Small intestine (tissue), 7 donors: Measurements from ENCODE around the gene DCAF11. TPM values are rescaled to one million over a fixed set of nuclear protein-coding genes. Genes with fewer than 3 reads are reported as not detected.
A peak's percentile ranks its signal among the peaks of the same experiment; 100 is the strongest.

Experiments
- DNase-seq, 2 donors: peaks; one replicate each; pipeline versions ENCODE4 v3.0.0 to v3.0.0-alpha.2; 2013
- FAIRE-seq: peaks from 2 replicates; lab custom pipeline; 2012; peaks lifted over from hg19 to GRCh38; lab: Jason Lieb, UNC
- H3K27ac ChIP-seq, 3 donors: one replicate each; pipeline ENCODE4 v1.5.1; 2013; ENCODE audit warnings: low read length in 2 of 3, mild to moderate bottlenecking in 2 of 3, control low read depth in 1 of 3, inconsistent platforms in 1 of 3, low read depth in 1 of 3, moderate library complexity in 1 of 3
- H3K27me3 ChIP-seq, 3 donors: one replicate each; pipeline ENCODE4 v1.6.1; 2013; ENCODE audit warnings: low read length in 3 of 3, inconsistent platforms in 1 of 3; ENCODE audit not compliant: control insufficient read depth in 3 of 3, insufficient read depth in 3 of 3
- H3K36me3 ChIP-seq, 3 donors: one replicate each; pipeline ENCODE4 v1.6.1; 2013; ENCODE audit warnings: low read length in 3 of 3, inconsistent platforms in 1 of 3, low read depth in 1 of 3, mild to moderate bottlenecking in 1 of 3, moderate library complexity in 1 of 3; ENCODE audit not compliant: control insufficient read depth in 3 of 3, insufficient read depth in 2 of 3
- H3K4me1 ChIP-seq, 3 donors: one replicate each; pipeline ENCODE4 v1.6.1; 2013; ENCODE audit warnings: low read length in 2 of 3, inconsistent platforms in 1 of 3, low read depth in 1 of 3, mild to moderate bottlenecking in 1 of 3, moderate library complexity in 1 of 3; ENCODE audit not compliant: control insufficient read depth in 3 of 3, insufficient read depth in 2 of 3
- H3K4me3 ChIP-seq, 3 donors: one replicate each; pipeline ENCODE4 v1.5.1; 2013; ENCODE audit warnings: low read length in 3 of 3, control low read depth in 1 of 3, inconsistent platforms in 1 of 3, low read depth in 1 of 3, mild to moderate bottlenecking in 1 of 3, moderate library complexity in 1 of 3
- H3K9me3 ChIP-seq, 2 donors: one replicate each; pipeline ENCODE4 v1.6.1; 2013; ENCODE audit warnings: low read depth in 1 of 2, low read length in 1 of 2; ENCODE audit not compliant: control insufficient read depth in 2 of 2, insufficient read depth in 1 of 2
- WGBS, 3 donors: extraction: QIAGEN DNeasy Blood & Tissue Kit; methylation state at CpG; one replicate each; pipeline ENCODE4 v1.1.7; 2013; 5-methylcytosine and 5-hydroxymethylcytosine counted together
- polyA plus RNA-seq, 4 donors: library from polyadenylated mRNA; stranded (reverse) in 3 of 4; unstranded in 1 of 4; fragments of 200-250 nt in 3 of 4; fragments of 120-200 nt in 1 of 4; gene quantifications; one replicate each; pipeline versions ENCODE4 v1.2.1 to v1.2.3, GENCODE V29; 2013
- donor health status: healthy with polysubstance abuse.
- donor health status: control.
- donor health status: control.
- donor health status: Bipolar disorder and iron deficiency.
- donor health status: healthy.

Gene DCAF11
- polyA plus RNA-seq, 4 donors = 72.1 to 122 (median 93.3) TPM

DNA sequence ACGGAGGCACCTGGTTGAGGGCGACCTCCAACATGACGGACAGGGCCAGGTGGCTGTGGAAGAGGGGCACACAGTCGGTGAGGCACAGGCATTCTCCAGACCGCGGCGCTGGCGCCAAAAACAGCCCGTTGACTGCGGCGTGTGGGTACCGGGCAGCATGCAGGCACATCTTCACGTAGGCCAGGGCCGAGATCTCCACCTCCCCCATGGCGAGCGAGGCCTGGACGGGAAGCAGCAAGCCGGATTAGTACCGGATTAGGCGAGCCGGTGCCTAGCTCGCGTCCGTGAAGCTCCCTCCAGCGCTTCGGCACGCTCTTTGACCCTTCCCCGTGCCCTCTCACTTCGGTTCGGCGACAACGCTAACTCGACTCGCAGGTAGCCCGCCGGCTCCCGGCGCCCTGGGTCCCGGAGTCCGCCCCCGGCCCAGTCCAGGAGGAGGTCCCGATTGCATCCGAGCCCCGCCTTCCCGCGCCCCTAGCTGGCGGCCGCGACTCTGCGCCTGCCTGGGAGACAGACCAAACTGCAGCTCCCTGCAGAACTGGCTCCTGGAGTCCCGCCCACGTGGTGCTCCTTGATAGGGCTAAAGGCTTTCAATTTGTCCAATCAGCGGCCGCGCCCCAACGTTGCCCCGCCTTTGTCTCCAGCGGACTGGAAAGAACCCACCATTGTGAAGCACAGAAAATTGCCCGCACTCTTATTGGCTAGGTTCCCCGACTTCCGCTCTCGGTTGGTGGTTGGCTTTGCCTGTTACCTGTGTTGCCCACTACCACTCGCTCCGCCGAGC, 26.7 kb downstream of the DCAF11 start, which contains the start of gene EMC9:
EMC9 (minus strand) TSS at position 495 of the 784 bp plus-strand sequence; CDS start at position 208, 287 bp downstream.
- WGBS, 3 donors = 0% methylated on average over 60 to 65 of the region's 65 CpGs
- FAIRE-seq (no peak), DNase-seq (peak; percentile 100)
- H3K4me3 ChIP-seq = peak within 1 kb of the TSS; percentile 70 to 86 (median 81)
- H3K27me3 ChIP-seq = no peaks in the 10 kb centered on the region
- peaks cover 9 to 44% (median 10%) of the 10 kb centered on the region in 3 donors for H3K36me3 ChIP-seq
- H3K4me1 ChIP-seq = peaks cover 12 to 69% (median 28%) of the 10 kb centered on the region in 3 donors
- no peaks in the 10 kb centered on the region for H3K9me3 ChIP-seq
- peak within 1 kb of the TSS; percentile 90 to 96 (median 90) for H3K27ac ChIP-seq

DNA sequence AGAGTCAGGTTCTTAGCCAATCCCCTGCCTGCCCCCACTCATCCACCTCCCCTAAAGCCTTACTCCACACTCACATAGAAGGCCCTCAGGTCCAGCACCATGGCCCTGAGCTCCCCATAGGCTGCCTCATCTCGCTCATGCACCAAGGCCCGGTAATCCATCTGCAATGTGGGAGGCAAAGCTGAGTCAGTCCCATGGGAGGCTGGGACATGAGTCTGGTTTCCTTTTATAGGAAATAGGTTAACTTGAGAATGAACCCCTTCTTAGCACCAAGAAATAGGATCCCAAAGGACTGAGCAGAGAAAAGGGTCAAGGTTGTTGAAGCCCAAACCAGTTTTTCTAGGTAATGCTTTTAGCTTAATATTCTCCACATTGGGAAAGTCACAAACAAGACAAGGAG, 28.9 kb downstream of the DCAF11 start:
- H3K9me3 ChIP-seq = no peaks in the 10 kb centered on the region
- FAIRE-seq (no peak), DNase-seq (no peak)
- peak overlapping the region in 1 of 3 donors; percentile 59 for H3K27ac ChIP-seq
- WGBS, 3 donors = 86 to 98% (median 90%) methylated on average over 2 of the region's 2 CpGs
- peaks cover 5 to 22% (median 9%) of the 10 kb centered on the region in 3 donors for H3K36me3 ChIP-seq
- H3K27me3 ChIP-seq = no peaks in the 10 kb centered on the region
- H3K4me1 ChIP-seq = peaks cover 15 to 57% (median 22%) of the 10 kb centered on the region in 3 donors
- H3K4me3 ChIP-seq = no peak overlapping the region

DNA sequence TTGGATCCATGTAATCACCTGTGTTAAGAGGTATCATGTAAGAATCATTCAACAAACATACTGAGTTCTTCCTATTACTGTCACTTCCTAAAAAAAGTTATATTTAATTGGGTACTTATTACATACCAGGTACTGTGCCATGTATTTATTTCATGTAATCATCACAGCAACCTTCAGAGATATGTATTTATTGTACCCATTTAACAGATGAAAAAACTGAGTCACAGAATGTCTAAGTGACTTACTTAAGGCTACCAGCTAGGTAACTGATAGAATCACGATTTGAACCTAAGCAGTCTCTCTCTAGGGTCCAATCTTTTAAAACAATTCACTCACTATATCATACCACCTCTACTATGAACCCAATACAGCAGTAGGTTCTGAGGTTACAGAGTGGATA, 29.9 kb downstream of the DCAF11 start:
- Histone ChIP-seq H3K36me3 (peaks cover 5 to 21% (median 5%) of the 10 kb centered on the region in 3 donors), H3K4me3 (no peak overlapping the region), H3K4me1 (peaks cover 10 to 49% (median 17%) of the 10 kb centered on the region in 3 donors), H3K27me3 (no peaks in the 10 kb centered on the region), H3K9me3 (no peaks in the 10 kb centered on the region), H3K27ac (no peak overlapping the region)
- 55 to 91% (median 76%) methylated on average over 1 of the region's 1 CpG for WGBS, 3 donors
- DNase-seq = no peak
- no peak for FAIRE-seq

DNA sequence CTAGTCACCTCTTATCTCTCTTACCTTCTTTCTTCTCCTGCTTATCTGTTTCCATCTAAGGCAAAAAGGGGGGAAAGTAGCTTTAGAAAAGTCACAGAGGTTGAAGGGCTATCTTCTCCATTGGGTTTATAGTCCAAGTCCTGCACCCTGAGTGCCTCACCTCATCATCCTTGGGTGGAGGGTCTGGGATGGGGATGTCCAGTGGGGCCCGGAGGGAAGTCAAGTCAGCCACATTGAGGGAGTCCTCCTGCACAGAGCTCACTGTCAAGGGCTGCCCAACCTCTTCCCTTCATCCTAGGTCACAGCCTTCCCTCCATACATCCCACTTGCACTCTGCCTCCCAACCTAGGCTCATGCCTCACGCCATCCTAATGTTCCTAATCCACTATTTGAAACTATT, 30.6 kb downstream of the DCAF11 start:
- Histone ChIP-seq H3K27me3 (no peaks in the 10 kb centered on the region), H3K27ac (peak overlapping the region; percentile 89 to 95 (median 89)), H3K4me1 (peaks cover 8 to 46% (median 16%) of the 10 kb centered on the region in 3 donors), H3K36me3 (peaks cover 5 to 24% (median 5%) of the 10 kb centered on the region in 3 donors), H3K9me3 (no peaks in the 10 kb centered on the region), H3K4me3 (peak overlapping the region in 2 of 3 donors; percentile 73 to 94)
- no peak for FAIRE-seq
- WGBS, 3 donors = 62 to 77% (median 77%) methylated on average over 2 of the region's 2 CpGs
- DNase-seq = no peak

DNA sequence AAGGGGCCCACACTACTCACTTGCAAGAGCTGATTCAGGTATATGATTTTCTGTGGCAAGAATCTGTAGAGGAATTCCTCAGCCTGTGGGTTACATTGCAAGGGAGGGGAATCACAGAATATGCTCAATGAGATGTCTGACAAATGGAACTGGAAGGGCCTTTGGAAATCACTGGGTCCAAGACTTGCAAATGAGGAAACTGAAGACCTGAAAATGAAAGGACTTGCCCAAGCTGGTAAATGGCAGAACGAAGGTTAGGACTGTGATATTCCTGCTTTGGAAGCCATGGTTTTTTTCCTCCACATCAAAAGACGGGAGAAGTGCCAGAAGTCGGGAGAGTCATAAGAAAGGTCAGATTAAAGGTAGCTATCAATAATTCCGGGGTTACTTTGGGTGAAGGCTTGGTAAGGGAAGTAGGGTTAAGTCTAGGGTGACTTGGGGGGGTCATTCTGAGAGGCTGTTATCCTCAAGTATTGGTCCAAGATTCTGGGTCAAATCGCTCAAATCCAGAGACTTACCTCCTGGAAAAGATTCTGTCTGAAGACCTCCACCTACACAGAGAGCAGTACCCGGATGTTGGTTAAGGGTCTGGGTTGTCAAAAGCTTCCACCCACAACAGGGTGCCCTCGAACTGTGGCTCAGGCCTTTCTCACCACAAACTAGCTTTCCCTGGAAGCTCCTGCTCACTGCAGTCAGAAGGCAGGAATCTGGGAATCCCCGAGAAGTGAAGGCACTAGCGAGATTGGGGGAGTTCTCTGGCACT, 31.3 kb downstream of the DCAF11 start:
- H3K9me3 ChIP-seq = no peaks in the 10 kb centered on the region
- DNase-seq = peak in 1 of 2 donors; percentile 77
- no peak for FAIRE-seq
- peak overlapping the region; percentile 42 to 94 (median 73) for H3K4me3 ChIP-seq
- WGBS, 3 donors = 1 to 9% (median 4%) methylated on average over 9 of the region's 9 CpGs
- H3K4me1 ChIP-seq = peaks cover 8 to 46% (median 16%) of the 10 kb centered on the region in 3 donors
- peaks cover 5 to 31% (median 5%) of the 10 kb centered on the region in 3 donors for H3K36me3 ChIP-seq
- H3K27me3 ChIP-seq = no peaks in the 10 kb centered on the region
- H3K27ac ChIP-seq = peak overlapping the region; percentile 89 to 95 (median 89)

DNA sequence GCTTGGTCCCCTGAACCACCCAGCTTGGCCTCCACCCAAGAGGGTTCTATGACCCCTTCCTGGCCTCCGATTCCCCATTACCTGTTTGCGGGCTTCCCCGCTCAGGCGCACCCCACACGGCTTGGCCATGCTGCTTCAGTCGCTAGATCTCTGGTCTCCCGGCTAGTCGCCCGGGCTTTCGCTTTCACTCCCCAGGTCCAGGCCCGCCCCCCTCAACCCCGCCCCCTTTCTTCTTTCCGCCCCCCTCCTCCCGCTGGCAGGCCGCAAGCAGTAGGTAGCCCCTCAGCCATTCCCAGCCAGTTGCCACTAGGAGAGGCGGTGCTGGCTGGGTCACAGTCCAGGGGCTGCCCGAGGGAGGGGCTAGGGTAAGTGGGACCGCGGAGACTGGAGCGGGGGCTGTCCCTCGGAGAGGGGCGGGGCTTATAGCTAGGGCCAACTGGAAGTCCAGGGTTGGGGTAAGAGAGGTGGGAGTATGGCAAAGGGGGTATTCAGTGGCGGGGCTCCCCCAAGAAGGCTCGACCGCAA, 31.9 kb downstream of the DCAF11 start, which contains the start of gene PSME2:
PSME2 (minus strand) TSS at position 158 of the 525 bp plus-strand sequence; CDS start at position 129, 29 bp downstream.
- peaks cover 8 to 46% (median 16%) of the 10 kb centered on the region in 3 donors for H3K4me1 ChIP-seq
- H3K27ac ChIP-seq = peak within 1 kb of the TSS; percentile 89 to 95 (median 90)
- no peaks in the 10 kb centered on the region for H3K9me3 ChIP-seq
- H3K36me3 ChIP-seq = peaks cover 5 to 37% (median 9%) of the 10 kb centered on the region in 3 donors
- 0 to 1% (median 0%) methylated on average over 25 of the region's 25 CpGs for WGBS, 3 donors
- no peak for FAIRE-seq
- H3K4me3 ChIP-seq = peak within 1 kb of the TSS; percentile 73 to 94 (median 84)
- no peaks in the 10 kb centered on the region for H3K27me3 ChIP-seq
- DNase-seq = peak; percentile 98

DNA sequence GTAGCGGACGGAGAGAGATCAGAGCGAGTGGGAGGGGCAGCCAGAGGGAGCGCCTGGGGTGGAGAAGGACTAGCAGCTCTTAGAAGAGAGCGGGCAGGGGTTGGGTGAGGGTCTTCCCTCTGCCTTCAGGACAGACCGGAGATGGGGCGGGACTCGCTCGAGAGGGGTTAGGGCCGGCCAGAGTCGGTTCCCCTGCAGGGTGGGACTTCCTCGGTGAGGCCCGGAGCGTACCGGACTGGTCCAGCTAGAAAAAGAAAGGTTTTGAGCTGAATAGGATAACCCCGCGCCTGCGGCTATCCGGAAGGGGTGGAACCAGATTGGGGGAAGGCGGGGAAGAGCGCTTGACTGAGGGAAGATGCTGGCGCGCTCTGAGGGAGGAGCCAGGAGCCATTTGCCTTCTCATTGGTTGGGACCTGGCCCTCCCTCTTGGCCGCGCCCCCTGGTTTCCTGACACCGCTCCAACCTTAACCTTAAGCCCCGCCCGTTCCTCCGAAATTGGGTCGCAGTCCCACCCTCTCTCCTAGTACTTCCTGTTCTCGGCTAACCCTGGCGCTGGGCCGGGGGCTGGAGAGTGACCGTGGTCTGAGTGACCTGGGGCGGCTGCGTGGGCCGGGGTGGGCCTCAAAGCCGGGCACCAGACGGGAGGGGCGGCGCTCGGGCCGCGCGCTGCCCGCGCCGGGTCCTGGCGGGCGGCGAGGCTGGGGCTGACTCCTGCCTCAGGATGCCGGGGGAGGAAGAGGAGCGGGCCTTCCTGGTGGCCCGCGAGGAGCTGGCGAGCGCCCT, 32.6 kb downstream of the DCAF11 start, which contains the start of gene RNF31:
RNF31 (plus strand) TSS at position 521 of the 783 bp plus-strand sequence; CDS start at position 722, 201 bp downstream.
- Histone ChIP-seq H3K36me3 (peaks cover 5 to 42% (median 15%) of the 10 kb centered on the region in 3 donors), H3K4me1 (peaks cover 8 to 42% (median 16%) of the 10 kb centered on the region in 3 donors), H3K27ac (peak within 1 kb of the TSS; percentile 89 to 95 (median 90)), H3K4me3 (peak within 1 kb of the TSS; percentile 73 to 94 (median 84)), H3K9me3 (no peaks in the 10 kb centered on the region), H3K27me3 (no peaks in the 10 kb centered on the region)
- no peak for FAIRE-seq
- 0 to 1% (median 1%) methylated on average over 43 to 57 of the region's 57 CpGs for WGBS, 3 donors
- DNase-seq = peak; percentile 99
